Measurements from ENCODE around the gene HSPB8. TPM values are rescaled to one million over a fixed set of nuclear protein-coding genes. Genes with fewer than 3 reads are reported as not detected.

The HSPB8 gene, protein sequence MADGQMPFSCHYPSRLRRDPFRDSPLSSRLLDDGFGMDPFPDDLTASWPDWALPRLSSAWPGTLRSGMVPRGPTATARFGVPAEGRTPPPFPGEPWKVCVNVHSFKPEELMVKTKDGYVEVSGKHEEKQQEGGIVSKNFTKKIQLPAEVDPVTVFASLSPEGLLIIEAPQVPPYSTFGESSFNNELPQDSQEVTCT
- polyA plus RNA-seq (2013, experiment 1 of 2), result 32.2 TPM
- polyA plus RNA-seq (2013, experiment 2 of 2), result 32.7 TPM

DNA sequence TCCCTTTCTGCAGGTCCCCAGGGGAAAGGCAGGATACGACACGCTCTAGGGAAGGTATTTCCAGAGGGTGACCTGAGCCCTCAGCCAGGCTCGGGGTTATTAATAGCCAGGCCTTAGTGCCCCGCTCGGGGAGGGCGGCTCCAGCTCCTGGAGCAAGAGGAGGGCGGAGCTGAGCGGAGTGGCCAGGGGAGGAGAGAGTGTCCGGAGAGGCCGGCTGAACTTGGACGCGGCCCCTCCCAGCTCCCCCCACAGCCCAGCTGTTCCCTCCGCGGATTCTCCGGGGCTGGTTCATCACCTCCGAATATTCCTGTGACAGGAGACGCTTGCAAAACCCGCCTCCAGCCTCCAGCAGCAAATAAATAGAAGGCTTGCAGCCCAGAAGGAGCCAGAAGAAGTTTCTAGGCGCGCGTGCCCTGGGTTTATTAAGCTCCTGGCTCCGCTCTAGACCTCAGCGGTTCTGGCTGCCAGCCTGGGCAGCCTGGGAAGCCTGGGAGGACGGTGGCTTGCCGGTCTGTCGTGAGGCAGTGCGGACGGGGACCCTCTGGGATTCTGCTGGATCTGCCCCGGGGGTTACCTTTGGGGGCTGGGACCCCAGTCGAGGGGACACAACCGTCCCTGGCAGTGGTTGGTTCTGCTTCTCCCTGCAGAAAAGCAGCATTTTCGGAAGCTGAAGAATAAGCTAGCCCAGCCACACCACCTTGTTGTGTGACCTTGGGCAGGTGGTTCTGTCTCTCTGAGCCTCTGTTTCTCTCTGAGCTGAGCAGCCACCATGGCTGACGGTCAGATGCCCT, at the start of gene HSPB8:
Gene HSPB8, plus strand, starts transcription at position 388 of the 791 bp plus-strand sequence. Its CDS starts 382 bp downstream, at position 770.
- H2AK5ac ChIP-seq (ENCODE audit: low read length, severe bottlenecking), result peak within 1 kb of the TSS; percentile 92
- peak within 1 kb of the TSS; percentile 69 to 86 for H3K4ac ChIP-seq (ENCODE audit: low read depth in 1 of 2, low read length in 2 of 2)
- peak within 1 kb of the TSS; percentile 93 for H3K4me2 ChIP-seq (ENCODE audit: low read length, poor library complexity, severe bottlenecking)
- H2BK120ac ChIP-seq (ENCODE audit: low read depth, low read length), result peak within 1 kb of the TSS; percentile 94
- H3K79me1 ChIP-seq (replicated peaks; ENCODE audit: low read length, poor library complexity, severe bottlenecking), result peaks cover 8% of the 10 kb centered on the region
- H2BK15ac ChIP-seq (ENCODE audit: low read depth, poor library complexity, severe bottlenecking), result peak within 1 kb of the TSS; percentile 60
- H4K91ac ChIP-seq (ENCODE audit: low read length), result peak within 1 kb of the TSS; percentile 86
- peak within 1 kb of the TSS in 1 of 2 experiments; percentile 88 for H3K14ac ChIP-seq (ENCODE audit: low read length in 2 of 2)
- H3K36me3 ChIP-seq (ENCODE audit: control insufficient read depth in 1 of 2, insufficient read depth in 2 of 2, low read depth in 1 of 2, low read length in 2 of 2), result peaks cover 3 to 4% of the 10 kb centered on the region in 2 experiments
- peak within 1 kb of the TSS; percentile 95 for H3K9ac ChIP-seq (ENCODE audit: low read length)
- peak within 1 kb of the TSS; percentile 20 to 76 for H3K23ac ChIP-seq (ENCODE audit: low read length in 2 of 2)
- peaks cover 30% of the 10 kb centered on the region for H3K4me1 ChIP-seq (ENCODE audit: control insufficient read depth, insufficient read depth, low read depth, low read length)
- DNase-seq, result peak; percentile 98
- H2BK12ac ChIP-seq (ENCODE audit: low read length in 2 of 2), result peak within 1 kb of the TSS; percentile 85 to 97
- peak within 1 kb of the TSS; percentile 90 for H3K27ac ChIP-seq (ENCODE audit: low read length, poor library complexity, severe bottlenecking)
- peak within 1 kb of the TSS; percentile 76 to 94 for H3K18ac ChIP-seq (ENCODE audit: low read depth in 1 of 2, low read length in 2 of 2)
- H2BK5ac ChIP-seq (ENCODE audit: low read depth, low read length, poor library complexity, severe bottlenecking), result peak within 1 kb of the TSS; percentile 82
- H3K27me3 ChIP-seq (ENCODE audit: control insufficient read depth in 1 of 2, insufficient read depth in 1 of 2, low read length in 2 of 2), result no peaks in the 10 kb centered on the region
- H2AFZ ChIP-seq (ENCODE audit: low read depth, low read length), result no peak within 1 kb of the TSS
- H3K9me3 ChIP-seq (ENCODE audit: control insufficient read depth, low read length), result no peaks in the 10 kb centered on the region
- 9% methylated on average over 33 of the region's 33 CpGs for WGBS
- H4K8ac ChIP-seq (ENCODE audit: low read length), result peak within 1 kb of the TSS; percentile 69
- peak within 1 kb of the TSS; percentile 50 to 88 for H3K4me3 ChIP-seq (ENCODE audit: insufficient read depth in 1 of 2, low read depth in 1 of 2, low read length in 2 of 2)

- 60% methylated on average over 3 of the region's 3 CpGs for WGBS
- Histone ChIP-seq H3K27ac (ENCODE audit: low read length, poor library complexity, severe bottlenecking) (no peak overlapping the region), H3K9me3 (ENCODE audit: control insufficient read depth, low read length) (peaks cover 27% of the 10 kb centered on the region), H3K4me2 (ENCODE audit: low read length, poor library complexity, severe bottlenecking) (no peak overlapping the region), H3K79me1 (replicated peaks; ENCODE audit: low read length, poor library complexity, severe bottlenecking) (no peaks in the 10 kb centered on the region), H3K4ac (ENCODE audit: low read depth in 1 of 2, low read length in 2 of 2) (no peak overlapping the region), H2BK120ac (ENCODE audit: low read depth, low read length) (no peak overlapping the region), H2BK5ac (ENCODE audit: low read depth, low read length, poor library complexity, severe bottlenecking) (no peak overlapping the region), H3K23ac (ENCODE audit: low read length in 2 of 2) (no peak overlapping the region), H3K4me3 (ENCODE audit: insufficient read depth in 1 of 2, low read depth in 1 of 2, low read length in 2 of 2) (no peak overlapping the region), H3K27me3 (ENCODE audit: control insufficient read depth in 1 of 2, insufficient read depth in 1 of 2, low read length in 2 of 2) (no peaks in the 10 kb centered on the region), H2AK5ac (ENCODE audit: low read length, severe bottlenecking) (no peak overlapping the region), H2BK12ac (ENCODE audit: low read length in 2 of 2) (no peak overlapping the region), H3K4me1 (ENCODE audit: control insufficient read depth, insufficient read depth, low read depth, low read length) (no peaks in the 10 kb centered on the region), H3K9ac (ENCODE audit: low read length) (no peak overlapping the region), H4K91ac (ENCODE audit: low read length) (no peak overlapping the region), H2BK15ac (ENCODE audit: low read depth, poor library complexity, severe bottlenecking) (no peak overlapping the region), H4K8ac (ENCODE audit: low read length) (no peak overlapping the region), H3K36me3 (ENCODE audit: control insufficient read depth in 1 of 2, insufficient read depth in 2 of 2, low read depth in 1 of 2, low read length in 2 of 2) (no peaks in the 10 kb centered on the region), H3K18ac (ENCODE audit: low read depth in 1 of 2, low read length in 2 of 2) (no peak overlapping the region), H2AFZ (ENCODE audit: low read depth, low read length) (no peak overlapping the region), H3K14ac (ENCODE audit: low read length in 2 of 2) (no peak overlapping the region)
- no peak for DNase-seq
These were observed 48.8 kb upstream of the HSPB8 start for GRCh38 chr12:119129827-119130434.

GRCh38 chr12:119130523-119130922, 48.2 kb upstream of the HSPB8 start:
- Histone ChIP-seq H4K91ac (ENCODE audit: low read length) (no peak overlapping the region), H2BK5ac (ENCODE audit: low read depth, low read length, poor library complexity, severe bottlenecking) (no peak overlapping the region), H3K4me1 (ENCODE audit: control insufficient read depth, insufficient read depth, low read depth, low read length) (no peaks in the 10 kb centered on the region), H3K14ac (ENCODE audit: low read length in 2 of 2) (no peak overlapping the region), H2BK120ac (ENCODE audit: low read depth, low read length) (no peak overlapping the region), H4K8ac (ENCODE audit: low read length) (no peak overlapping the region), H3K9me3 (ENCODE audit: control insufficient read depth, low read length) (peaks cover 27% of the 10 kb centered on the region), H2AK5ac (ENCODE audit: low read length, severe bottlenecking) (no peak overlapping the region), H3K9ac (ENCODE audit: low read length) (no peak overlapping the region), H2BK15ac (ENCODE audit: low read depth, poor library complexity, severe bottlenecking) (no peak overlapping the region), H2BK12ac (ENCODE audit: low read length in 2 of 2) (no peak overlapping the region), H3K4ac (ENCODE audit: low read depth in 1 of 2, low read length in 2 of 2) (no peak overlapping the region), H3K4me2 (ENCODE audit: low read length, poor library complexity, severe bottlenecking) (no peak overlapping the region), H3K79me1 (replicated peaks; ENCODE audit: low read length, poor library complexity, severe bottlenecking) (no peaks in the 10 kb centered on the region), H3K27ac (ENCODE audit: low read length, poor library complexity, severe bottlenecking) (no peak overlapping the region), H3K4me3 (ENCODE audit: insufficient read depth in 1 of 2, low read depth in 1 of 2, low read length in 2 of 2) (no peak overlapping the region), H3K27me3 (ENCODE audit: control insufficient read depth in 1 of 2, insufficient read depth in 1 of 2, low read length in 2 of 2) (no peaks in the 10 kb centered on the region), H3K23ac (ENCODE audit: low read length in 2 of 2) (no peak overlapping the region), H3K36me3 (ENCODE audit: control insufficient read depth in 1 of 2, insufficient read depth in 2 of 2, low read depth in 1 of 2, low read length in 2 of 2) (no peaks in the 10 kb centered on the region), H2AFZ (ENCODE audit: low read depth, low read length) (no peak overlapping the region), H3K18ac (ENCODE audit: low read depth in 1 of 2, low read length in 2 of 2) (no peak overlapping the region)
- no peak for DNase-seq
- 95% methylated on average over 9 of the region's 10 CpGs for WGBS

Measured in mesenchymal stem cell (in vitro differentiated cells and primary cell).